ENCODE measurements around the gene ATP8A2. TPM values are rescaled to one million over a fixed set of nuclear protein-coding genes. Genes with fewer than 3 reads are reported as not detected.

ATP8A2 gene
- total and polyA plus RNA-seq, 2 of the 4 experiments (the other 2 are of a cell fraction): 0.02 to 0.18 TPM

DNA sequence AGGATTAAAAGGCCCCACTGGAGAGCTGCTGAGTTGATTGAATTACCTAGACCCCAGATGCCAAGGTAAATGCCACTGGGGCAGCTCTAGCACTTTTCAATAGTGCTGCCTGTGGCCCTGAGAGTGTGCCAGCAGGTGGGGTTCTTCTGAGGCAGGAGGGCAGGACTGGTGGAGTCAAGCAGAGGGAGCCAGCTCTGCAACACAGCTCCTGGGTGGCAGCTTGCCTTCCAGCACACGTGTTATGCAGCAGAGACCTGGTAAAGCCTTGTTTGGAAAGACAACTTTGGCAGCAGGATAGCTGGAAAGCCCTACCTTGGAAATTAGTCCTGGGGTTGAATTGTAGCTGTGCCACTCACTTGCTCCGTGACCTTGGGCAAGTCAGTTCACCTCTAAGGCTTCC lies 306.6 kb downstream of the ATP8A2 start:
- Histone ChIP-seq H4K8ac (ENCODE audit: low read depth in 2 of 2, low read length in 2 of 2) (no peak overlapping the region), H2BK120ac (ENCODE audit: low read depth, low read length) (no peak overlapping the region), H3K23ac (ENCODE audit: low read depth, low read length) (no peak overlapping the region), H3K4ac (ENCODE audit: low read depth, low read length) (no peak overlapping the region), H2BK5ac (ENCODE audit: low read depth, low read length, poor library complexity, severe bottlenecking) (no peak overlapping the region), H2AK9ac (replicated peaks; ENCODE audit: low read depth, low read length, poor library complexity) (no peak overlapping the region), H3K36me3 (ENCODE audit: control insufficient read depth, insufficient read depth, low read length) (no peaks in the 10 kb centered on the region), H4K91ac (ENCODE audit: insufficient read depth, low read depth, low read length) (no peak overlapping the region), H3K4me2 (ENCODE audit: low read depth, low read length) (no peak overlapping the region), H4K20me1 (ENCODE audit: insufficient read depth, low read length) (no peaks in the 10 kb centered on the region), H3K4me3 (ENCODE audit: insufficient read depth, low read depth, low read length) (no peak overlapping the region), H3K4me1 (ENCODE audit: control insufficient read depth, insufficient read depth, low read length) (no peaks in the 10 kb centered on the region), H2AK5ac (ENCODE audit: low read depth, low read length) (no peak overlapping the region), H3K9ac (ENCODE audit: low read depth, low read length) (no peak overlapping the region), H3K18ac (ENCODE audit: low read depth, low read length) (no peak overlapping the region), H3K27ac (ENCODE audit: insufficient read depth, low read length) (no peak overlapping the region), H2BK20ac (ENCODE audit: low read depth, low read length) (no peak overlapping the region), H3K9me1 (ENCODE audit: insufficient read depth, low read length) (no peaks in the 10 kb centered on the region), H3K56ac (ENCODE audit: extremely low read depth, insufficient read depth, low read length) (no peak overlapping the region), H3K79me1 (ENCODE audit: low read depth in 1 of 2, low read length in 2 of 2) (no peaks in the 10 kb centered on the region), H3K9me3 (ENCODE audit: control insufficient read depth, insufficient read depth, low read length) (no peaks in the 10 kb centered on the region; the same call in 1 of the 2 replicates), H4K5ac (ENCODE audit: low read depth, low read length) (no peak overlapping the region), H2AFZ (replicated peaks; ENCODE audit: low read length, poor library complexity) (no peak overlapping the region), H3K14ac (replicated peaks; ENCODE audit: low read depth, low read length) (no peak overlapping the region), H3K27me3 (ENCODE audit: control insufficient read depth, insufficient read depth, low read length) (no peaks in the 10 kb centered on the region), H2BK15ac (ENCODE audit: low read depth, low read length) (no peak overlapping the region)
- ChIA-PET CTCF (no interaction called here), POLR2A (ENCODE audit: unreplicated experiment) (no interaction called here)
- BruUV-seq (replicated peaks): no TSS peak
- no CpG with 5 or more reads among the region's 2 CpGs for WGBS, 2 experiments (ENCODE audit: extremely low coverage in 2 of 2, insufficient read length in 1 of 2)
- TF ChIP-seq POLR2A (IDR thresholded peaks at IDR 0.05; ENCODE audit: low read depth, low read length) (no peak), MAZ (IDR thresholded peaks at IDR 0.05; ENCODE audit: borderline replicate concordance, low read depth, low read length) (no peak), RCOR1 (IDR thresholded peaks at IDR 0.05; ENCODE audit: insufficient replicate concordance, low read length) (no peak), BHLHE40 (IDR thresholded peaks at IDR 0.05; ENCODE audit: low read depth, low read length) (no peak), SMC3 (IDR thresholded peaks at IDR 0.05; ENCODE audit: low read depth, low read length) (no peak), FOS (IDR thresholded peaks at IDR 0.05; ENCODE audit: low read depth, low read length) (no peak), RAD21 (IDR thresholded peaks at IDR 0.05; ENCODE audit: low read length) (no peak), RFX5 (IDR thresholded peaks at IDR 0.05; ENCODE audit: low read depth, low read length) (no peak)
- TF ChIP-seq, protein P1, sequence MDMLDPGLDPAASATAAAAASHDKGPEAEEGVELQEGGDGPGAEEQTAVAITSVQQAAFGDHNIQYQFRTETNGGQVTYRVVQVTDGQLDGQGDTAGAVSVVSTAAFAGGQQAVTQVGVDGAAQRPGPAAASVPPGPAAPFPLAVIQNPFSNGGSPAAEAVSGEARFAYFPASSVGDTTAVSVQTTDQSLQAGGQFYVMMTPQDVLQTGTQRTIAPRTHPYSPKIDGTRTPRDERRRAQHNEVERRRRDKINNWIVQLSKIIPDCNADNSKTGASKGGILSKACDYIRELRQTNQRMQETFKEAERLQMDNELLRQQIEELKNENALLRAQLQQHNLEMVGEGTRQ (IDR thresholded peaks at IDR 0.05; ENCODE audit: low read depth, low read length): no peak
- TF ChIP-seq, protein P2, sequence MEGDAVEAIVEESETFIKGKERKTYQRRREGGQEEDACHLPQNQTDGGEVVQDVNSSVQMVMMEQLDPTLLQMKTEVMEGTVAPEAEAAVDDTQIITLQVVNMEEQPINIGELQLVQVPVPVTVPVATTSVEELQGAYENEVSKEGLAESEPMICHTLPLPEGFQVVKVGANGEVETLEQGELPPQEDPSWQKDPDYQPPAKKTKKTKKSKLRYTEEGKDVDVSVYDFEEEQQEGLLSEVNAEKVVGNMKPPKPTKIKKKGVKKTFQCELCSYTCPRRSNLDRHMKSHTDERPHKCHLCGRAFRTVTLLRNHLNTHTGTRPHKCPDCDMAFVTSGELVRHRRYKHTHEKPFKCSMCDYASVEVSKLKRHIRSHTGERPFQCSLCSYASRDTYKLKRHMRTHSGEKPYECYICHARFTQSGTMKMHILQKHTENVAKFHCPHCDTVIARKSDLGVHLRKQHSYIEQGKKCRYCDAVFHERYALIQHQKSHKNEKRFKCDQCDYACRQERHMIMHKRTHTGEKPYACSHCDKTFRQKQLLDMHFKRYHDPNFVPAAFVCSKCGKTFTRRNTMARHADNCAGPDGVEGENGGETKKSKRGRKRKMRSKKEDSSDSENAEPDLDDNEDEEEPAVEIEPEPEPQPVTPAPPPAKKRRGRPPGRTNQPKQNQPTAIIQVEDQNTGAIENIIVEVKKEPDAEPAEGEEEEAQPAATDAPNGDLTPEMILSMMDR (conservative IDR thresholded peaks at IDR 0.05; ENCODE audit: low read depth, low read length): no peak
- ATAC-seq (ENCODE audit: low read depth): no peak
- in situ Hi-C loops (cut with MboI; ENCODE audit: low sequenced_read_pairs) (no loop called here), dilution Hi-C loops (cut with HindIII; ENCODE audit: low sequenced_read_pairs, unreplicated experiment) (no loop called here), intact Hi-C loops (cut with micrococcal nuclease) (no loop called here)
- DNase-seq: no peak
